ENCODE data around the gene DDR2.

- TF ChIP-seq EP300 (IDR thresholded peaks at IDR 0.05; ENCODE audit: borderline replicate concordance in 1 of 2, low read depth in 1 of 2, low read length in 1 of 2) = no peak
- no peak for TF ChIP-seq CTCF (IDR thresholded peaks at IDR 0.05)
- no peak for TF ChIP-seq JUND (IDR thresholded peaks at IDR 0.05)
- TF ChIP-seq ZBTB33 (IDR thresholded peaks at IDR 0.05; ENCODE audit: borderline replicate concordance, low read depth) = no peak
- no peak for TF ChIP-seq RAD21 (IDR thresholded peaks at IDR 0.05; ENCODE audit: low read length)
- TF ChIP-seq FOXM1 (IDR thresholded peaks at IDR 0.05; ENCODE audit: low read depth) = no peak
- TF ChIP-seq USF2 (IDR thresholded peaks at IDR 0.05; ENCODE audit: borderline replicate concordance, low read depth, low read length) = no peak
These were observed 150.4 kb downstream of the DDR2 start for GRCh38 chr1:162782671-162783070.
